ENCODE data around the gene KRT35.

DNA sequence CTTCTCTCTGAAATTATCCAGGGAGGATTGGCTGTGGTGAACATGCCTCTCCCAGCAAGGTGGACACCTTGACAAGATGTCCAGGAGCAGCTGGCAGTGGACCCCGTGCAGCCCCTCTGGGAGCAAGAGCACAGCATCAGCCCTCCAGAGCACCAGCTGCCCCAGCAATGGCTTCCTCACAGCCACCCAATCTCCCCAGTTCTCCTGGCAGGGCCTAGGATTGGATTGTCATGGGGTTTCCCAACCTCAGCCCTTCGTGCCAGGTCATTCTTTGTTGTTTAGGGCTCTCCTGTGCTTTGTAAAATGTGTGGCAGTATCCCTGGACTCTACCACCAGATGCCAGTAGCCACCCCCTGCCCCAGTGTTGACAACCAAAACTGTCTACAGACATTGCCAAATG, 10.5 kb upstream of the KRT35 start:
- TF ChIP-seq, protein P1, sequence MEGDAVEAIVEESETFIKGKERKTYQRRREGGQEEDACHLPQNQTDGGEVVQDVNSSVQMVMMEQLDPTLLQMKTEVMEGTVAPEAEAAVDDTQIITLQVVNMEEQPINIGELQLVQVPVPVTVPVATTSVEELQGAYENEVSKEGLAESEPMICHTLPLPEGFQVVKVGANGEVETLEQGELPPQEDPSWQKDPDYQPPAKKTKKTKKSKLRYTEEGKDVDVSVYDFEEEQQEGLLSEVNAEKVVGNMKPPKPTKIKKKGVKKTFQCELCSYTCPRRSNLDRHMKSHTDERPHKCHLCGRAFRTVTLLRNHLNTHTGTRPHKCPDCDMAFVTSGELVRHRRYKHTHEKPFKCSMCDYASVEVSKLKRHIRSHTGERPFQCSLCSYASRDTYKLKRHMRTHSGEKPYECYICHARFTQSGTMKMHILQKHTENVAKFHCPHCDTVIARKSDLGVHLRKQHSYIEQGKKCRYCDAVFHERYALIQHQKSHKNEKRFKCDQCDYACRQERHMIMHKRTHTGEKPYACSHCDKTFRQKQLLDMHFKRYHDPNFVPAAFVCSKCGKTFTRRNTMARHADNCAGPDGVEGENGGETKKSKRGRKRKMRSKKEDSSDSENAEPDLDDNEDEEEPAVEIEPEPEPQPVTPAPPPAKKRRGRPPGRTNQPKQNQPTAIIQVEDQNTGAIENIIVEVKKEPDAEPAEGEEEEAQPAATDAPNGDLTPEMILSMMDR (IDR thresholded peaks at IDR 0.05; ENCODE audit: insufficient read depth, low read depth, low read length): no peak
- TF ChIP-seq EZH2 (IDR thresholded peaks at IDR 0.05; ENCODE audit: insufficient read depth, low read length): no peak

Measured in astrocyte (in vitro differentiated cells and primary cell).